HUES64 (cell line): ENCODE results near the gene RILP.

Experiments
- H3K27ac ChIP-seq: 2 replicates; pipeline ENCODE4 v1.7.0; 2013; ENCODE audit warnings: low read depth, low read length, inconsistent platforms
- H3K27me3 ChIP-seq: 2 replicates; pipeline ENCODE4 v1.6.1; 2013; ENCODE audit warnings: mild to moderate bottlenecking, low read length; ENCODE audit not compliant: insufficient read depth
- H3K36me3 ChIP-seq: 2 replicates; pipeline ENCODE4 v1.6.1; 2013; ENCODE audit warnings: mild to moderate bottlenecking, low read length; ENCODE audit not compliant: insufficient read depth
- H3K4me1 ChIP-seq: 2 replicates; pipeline ENCODE4 v1.6.1; 2013; ENCODE audit warnings: mild to moderate bottlenecking, low read length, moderate library complexity; ENCODE audit not compliant: insufficient read depth
- H3K4me3 ChIP-seq: 2 replicates; pipeline ENCODE4 v1.5.1; 2013; ENCODE audit warnings: mild to moderate bottlenecking, low read length, moderate library complexity
- H3K9ac ChIP-seq: 2 replicates; pipeline ENCODE4 v1.6.1; 2013; ENCODE audit warnings: mild to moderate bottlenecking, low read depth, low read length
- H3K9me3 ChIP-seq: 2 replicates; pipeline ENCODE4 v1.6.1; 2013; ENCODE audit warnings: low read depth, low read length; ENCODE audit not compliant: insufficient read depth
- WGBS: fragments of 150-250, 120-280 bp; methylation state at CpG from one replicate; pipeline ENCODE4 v1.1.7; 2013; ENCODE audit warnings: missing lambda C conversion rate; 5-methylcytosine and 5-hydroxymethylcytosine counted together

Gene RILP

DNA sequence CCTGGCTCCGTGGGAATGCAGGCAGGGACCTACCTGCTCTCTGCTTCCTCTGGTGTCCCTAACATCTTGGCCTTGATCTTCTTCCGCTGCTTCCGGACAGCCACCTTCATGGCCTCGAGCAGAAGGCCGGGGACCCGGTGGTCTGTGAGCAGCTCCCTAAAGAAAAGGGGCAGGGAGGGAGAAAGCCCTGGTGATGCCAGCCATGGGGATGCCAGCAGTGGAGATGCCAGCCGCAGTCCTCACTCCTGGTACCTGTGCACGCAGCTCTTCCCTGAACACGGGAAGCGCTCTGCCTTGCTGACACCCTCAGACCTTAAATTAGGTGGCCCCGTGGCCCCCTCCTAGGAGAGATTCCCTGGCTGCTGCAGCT, 1.9 kb downstream of the RILP start:
- Histone ChIP-seq H3K9ac (no peak overlapping the region), H3K27ac (no peak overlapping the region), H3K9me3 (no peaks in the 10 kb centered on the region), H3K27me3 (peaks cover 17% of the 10 kb centered on the region), H3K36me3 (peaks cover 27% of the 10 kb centered on the region), H3K4me3 (no peak overlapping the region; the same call in 1 of the 2 replicates), H3K4me1 (0 out of 2 replicates have a peak, but pooled peaks cover 19% of the 10 kb centered on the region)
- WGBS: 89% methylated on average over 11 of the region's 11 CpGs

DNA sequence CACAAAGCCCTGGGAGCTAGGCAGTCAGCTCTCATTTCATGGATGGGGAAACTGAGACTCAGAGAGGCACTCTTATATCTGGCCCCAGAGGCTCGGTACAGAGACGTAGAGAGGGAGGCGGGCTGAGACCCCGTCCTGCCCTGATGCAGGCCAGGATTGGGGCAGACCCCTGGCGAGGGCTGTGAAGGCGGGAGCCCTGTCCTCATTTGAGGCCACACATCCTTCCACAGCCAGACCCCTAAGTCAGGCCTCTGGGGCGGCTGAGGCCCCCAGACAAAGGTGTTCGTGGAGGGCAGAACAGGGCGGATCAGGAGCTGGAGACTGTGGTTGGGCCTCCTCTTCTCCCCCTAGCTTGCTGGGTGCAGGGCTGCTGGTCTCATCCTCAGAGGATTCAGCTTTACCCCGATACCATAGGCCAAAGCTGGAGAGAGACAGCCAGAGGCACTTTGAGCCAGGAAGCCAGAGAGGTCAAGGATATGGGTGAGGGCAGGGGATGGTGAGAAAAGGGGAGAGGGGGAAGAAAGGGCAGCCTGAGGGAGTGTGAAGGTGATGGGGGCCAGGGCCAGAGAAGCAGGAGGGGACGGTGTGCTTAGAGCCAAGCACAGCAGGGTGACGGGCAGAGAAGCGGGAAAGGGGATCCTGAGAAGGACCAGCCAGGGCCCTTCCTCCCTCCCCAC, 3.3 kb downstream of the RILP start:
- H3K27ac ChIP-seq: no peak overlapping the region
- no peaks in the 10 kb centered on the region for H3K9me3 ChIP-seq
- H3K9ac ChIP-seq: no peak overlapping the region
- peaks cover 13% of the 10 kb centered on the region for H3K36me3 ChIP-seq
- peaks cover 17% of the 10 kb centered on the region for H3K27me3 ChIP-seq
- 83% methylated on average over 13 of the region's 13 CpGs for WGBS
- no peak overlapping the region for H3K4me3 ChIP-seq
- H3K4me1 ChIP-seq: 0 out of 2 replicates have a peak, but pooled peaks cover 19% of the 10 kb centered on the region

DNA sequence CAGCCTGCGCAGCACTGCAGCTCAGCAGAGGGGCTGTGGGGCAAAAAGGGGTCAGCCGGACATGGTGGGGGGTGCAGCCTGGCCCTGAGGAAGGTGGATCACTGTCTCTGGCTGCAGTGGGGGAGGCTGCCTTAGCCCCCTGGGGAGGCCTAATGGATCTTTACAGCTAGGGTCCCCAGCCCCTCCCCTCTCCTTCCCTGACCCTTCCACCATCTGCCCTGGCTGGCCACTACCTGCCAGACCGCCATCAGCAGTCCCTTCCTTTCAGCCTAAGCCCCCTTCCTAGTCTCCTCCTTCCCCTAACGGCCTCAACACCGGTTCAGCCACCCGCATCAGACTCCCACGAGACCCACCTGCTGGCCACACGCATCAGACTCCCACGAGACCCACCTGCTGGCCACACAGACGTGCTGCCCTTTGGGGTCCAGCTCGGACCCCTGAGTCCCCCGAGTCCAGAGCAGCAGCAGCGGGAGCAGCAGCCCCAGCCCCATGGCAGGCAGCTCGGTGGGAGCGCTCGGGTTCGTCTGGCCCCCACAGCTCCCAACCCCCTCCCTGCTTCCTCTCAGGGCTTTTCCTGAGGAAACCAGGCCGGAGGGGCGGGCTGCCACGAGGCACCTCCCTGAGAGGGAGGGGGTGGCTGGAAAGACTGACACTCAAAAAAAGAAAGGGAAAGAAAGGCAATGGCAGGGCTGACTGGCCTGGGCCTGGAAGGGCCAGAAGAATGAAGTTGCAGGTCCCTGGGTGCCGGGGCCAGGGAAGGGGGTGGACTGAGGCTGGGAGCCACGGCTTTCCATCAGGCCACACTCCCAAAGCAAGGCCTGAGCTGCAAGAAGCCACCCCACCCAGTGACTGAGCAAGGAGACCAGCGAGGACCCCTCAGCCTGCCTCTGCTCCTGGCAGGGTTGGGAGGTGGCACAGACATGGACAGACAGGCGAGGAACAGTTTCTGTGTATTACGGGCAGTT, 4.2 kb downstream of the RILP start, which contains the start of gene SCARF1:
Gene SCARF1, minus strand, starts transcription at position 526 of the 965 bp plus-strand sequence. Its CDS starts 35 bp downstream, at position 491.
- Histone ChIP-seq H3K36me3 (peaks cover 4% of the 10 kb centered on the region), H3K27ac (no peak within 1 kb of the TSS), H3K4me3 (no peak within 1 kb of the TSS), H3K27me3 (peaks cover 17% of the 10 kb centered on the region), H3K9me3 (no peaks in the 10 kb centered on the region), H3K4me1 (0 out of 2 replicates have a peak, but pooled peaks cover 19% of the 10 kb centered on the region), H3K9ac (no peak within 1 kb of the TSS)
- WGBS: 54% methylated on average over 25 of the region's 25 CpGs

DNA sequence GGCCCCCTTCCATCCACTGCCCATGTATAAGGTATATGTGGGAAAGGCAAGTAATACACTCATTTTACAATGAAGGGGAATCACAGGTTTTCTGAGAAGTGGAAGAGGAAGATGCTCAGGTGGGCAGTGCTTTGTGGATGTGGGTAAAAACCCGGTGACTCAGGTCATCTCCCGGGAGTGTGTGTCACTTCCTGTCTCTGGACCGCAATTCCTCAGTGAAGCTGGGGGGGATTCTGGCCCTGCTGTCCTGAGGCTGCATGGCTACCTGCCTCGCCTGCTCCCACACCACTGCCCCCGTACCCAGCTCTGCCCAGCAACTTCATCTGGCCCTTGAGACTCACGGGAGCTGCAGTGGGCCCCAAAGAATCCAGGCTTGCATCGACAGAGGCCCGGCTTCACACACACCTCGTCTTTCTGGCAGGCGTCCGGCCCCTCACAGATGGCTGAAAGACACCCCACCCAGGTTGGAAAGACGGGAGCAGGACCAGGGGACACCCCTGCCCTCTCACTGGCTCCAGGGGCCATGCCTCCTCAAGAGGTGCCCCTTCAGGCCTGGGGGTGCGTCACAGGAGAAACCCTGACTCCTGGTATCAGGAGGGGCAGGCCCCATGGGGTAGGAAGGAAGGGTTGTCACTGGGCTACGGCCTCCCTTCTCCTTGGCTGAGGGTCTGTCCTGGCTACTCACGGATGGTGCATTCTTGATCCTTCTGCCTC, 5.0 kb downstream of the RILP start:
- no peak overlapping the region for H3K27ac ChIP-seq
- H3K4me3 ChIP-seq: no peak overlapping the region
- H3K9me3 ChIP-seq: no peaks in the 10 kb centered on the region
- WGBS: 74% methylated on average over 15 of the region's 15 CpGs
- peaks cover 17% of the 10 kb centered on the region for H3K27me3 ChIP-seq
- no peak overlapping the region for H3K9ac ChIP-seq
- H3K4me1 ChIP-seq: 0 out of 2 replicates have a peak, but pooled peaks cover 19% of the 10 kb centered on the region
- H3K36me3 ChIP-seq: no peaks in the 10 kb centered on the region

DNA sequence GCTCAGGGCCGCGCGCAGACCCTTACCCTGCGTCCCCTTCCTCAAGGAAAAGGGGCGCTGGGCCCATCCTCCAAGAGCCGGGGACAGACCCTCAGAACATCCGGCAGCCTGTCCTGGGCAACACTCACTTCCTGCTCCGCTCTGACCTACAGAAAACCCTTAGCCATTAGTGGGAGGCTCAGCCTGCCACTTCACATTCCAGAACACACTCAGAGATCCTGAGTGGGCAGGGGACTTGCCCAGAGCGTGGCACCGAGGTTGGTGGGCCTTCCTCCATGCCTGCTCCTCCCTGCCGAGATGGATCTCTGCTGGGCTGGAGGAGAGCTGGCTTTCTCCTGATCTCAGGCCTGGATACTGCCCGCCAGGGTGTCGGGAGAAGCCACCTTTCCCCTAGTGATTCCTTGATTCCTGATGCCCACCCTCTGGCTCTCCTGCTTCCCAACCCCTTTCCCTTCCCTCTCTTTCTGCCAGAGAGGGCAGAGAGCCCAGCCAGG, 5.6 kb downstream of the RILP start:
- peaks cover 17% of the 10 kb centered on the region for H3K27me3 ChIP-seq
- H3K36me3 ChIP-seq: no peaks in the 10 kb centered on the region
- no peak overlapping the region for H3K9ac ChIP-seq
- 46% methylated on average over 13 of the region's 13 CpGs for WGBS
- 0 out of 2 replicates have a peak, but pooled peaks cover 22% of the 10 kb centered on the region for H3K4me1 ChIP-seq
- no peak overlapping the region for H3K27ac ChIP-seq
- H3K9me3 ChIP-seq: no peaks in the 10 kb centered on the region
- H3K4me3 ChIP-seq: peak overlapping the region; percentile 61

DNA sequence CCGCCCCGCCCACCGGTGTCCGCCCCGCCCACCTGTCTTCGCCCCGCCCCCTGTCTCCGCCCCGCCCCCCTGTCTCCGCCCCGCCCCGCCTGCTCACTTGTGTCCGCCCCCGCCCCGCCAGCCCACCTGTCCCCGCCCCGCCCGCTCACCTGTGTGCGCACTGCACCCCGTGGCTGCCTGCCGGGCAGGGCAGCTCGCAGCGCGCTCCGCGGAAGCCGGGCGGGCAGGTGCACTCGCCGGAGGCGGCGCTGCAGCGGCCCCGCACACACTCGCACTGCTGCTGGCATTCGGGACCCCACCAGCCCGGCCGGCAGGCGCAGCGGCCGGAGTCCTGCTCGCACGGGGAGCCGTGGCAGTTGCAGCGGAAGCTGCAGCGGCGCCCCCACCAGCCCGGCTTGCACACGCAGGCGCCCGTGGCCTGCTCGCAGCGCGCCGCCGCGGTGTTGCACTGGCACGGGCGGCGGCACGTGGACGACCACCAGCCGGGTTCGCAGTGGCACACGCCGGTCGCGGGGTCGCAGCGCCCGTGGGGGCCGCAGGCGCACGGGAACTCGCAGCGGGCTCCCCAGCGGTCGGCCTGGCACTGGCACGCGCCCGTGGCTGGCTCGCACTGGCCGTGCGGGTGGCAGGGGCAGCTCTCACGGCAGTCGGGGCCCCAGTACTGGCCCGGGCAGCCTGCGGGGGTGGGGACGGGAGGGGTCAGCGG, 6.2 kb downstream of the RILP start:
- 3% methylated on average over 78 of the region's 90 CpGs for WGBS

DNA sequence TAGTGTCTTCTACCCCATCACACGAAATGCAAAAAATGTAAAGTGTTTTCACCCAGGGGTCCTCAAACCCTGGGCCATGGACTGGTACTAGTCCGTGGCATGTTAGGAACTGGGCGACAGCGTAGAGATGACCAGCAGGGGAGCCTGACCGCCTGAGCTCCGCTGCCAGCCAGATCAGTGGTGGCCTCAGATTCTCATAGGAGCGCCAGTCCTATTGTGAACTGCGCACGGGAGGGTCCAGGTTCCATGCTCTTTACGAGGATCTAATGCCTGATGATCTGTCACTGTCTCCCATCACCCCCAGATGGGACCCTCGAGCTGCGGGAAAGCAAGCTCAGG, 8.6 kb downstream of the RILP start:
- Histone ChIP-seq H3K27me3 (peaks cover 17% of the 10 kb centered on the region), H3K4me1 (peaks cover 24% of the 10 kb centered on the region; the same call in 1 of the 2 replicates), H3K36me3 (no peaks in the 10 kb centered on the region), H3K27ac (no peak overlapping the region), H3K9ac (no peak overlapping the region), H3K9me3 (no peaks in the 10 kb centered on the region), H3K4me3 (no peak overlapping the region)
- WGBS: 81% methylated on average over 10 of the region's 12 CpGs

More for the DNA sequence above, 6.2 kb downstream of the RILP start:
- Histone ChIP-seq H3K27ac (no peak overlapping the region), H3K9me3 (no peaks in the 10 kb centered on the region), H3K4me3 (peak overlapping the region; percentile 61), H3K4me1 (0 out of 2 replicates have a peak, but pooled peaks cover 22% of the 10 kb centered on the region), H3K9ac (peak overlapping the region; percentile 45; the same call in 1 of the 2 replicates), H3K36me3 (no peaks in the 10 kb centered on the region), H3K27me3 (peaks cover 17% of the 10 kb centered on the region)

DNA sequence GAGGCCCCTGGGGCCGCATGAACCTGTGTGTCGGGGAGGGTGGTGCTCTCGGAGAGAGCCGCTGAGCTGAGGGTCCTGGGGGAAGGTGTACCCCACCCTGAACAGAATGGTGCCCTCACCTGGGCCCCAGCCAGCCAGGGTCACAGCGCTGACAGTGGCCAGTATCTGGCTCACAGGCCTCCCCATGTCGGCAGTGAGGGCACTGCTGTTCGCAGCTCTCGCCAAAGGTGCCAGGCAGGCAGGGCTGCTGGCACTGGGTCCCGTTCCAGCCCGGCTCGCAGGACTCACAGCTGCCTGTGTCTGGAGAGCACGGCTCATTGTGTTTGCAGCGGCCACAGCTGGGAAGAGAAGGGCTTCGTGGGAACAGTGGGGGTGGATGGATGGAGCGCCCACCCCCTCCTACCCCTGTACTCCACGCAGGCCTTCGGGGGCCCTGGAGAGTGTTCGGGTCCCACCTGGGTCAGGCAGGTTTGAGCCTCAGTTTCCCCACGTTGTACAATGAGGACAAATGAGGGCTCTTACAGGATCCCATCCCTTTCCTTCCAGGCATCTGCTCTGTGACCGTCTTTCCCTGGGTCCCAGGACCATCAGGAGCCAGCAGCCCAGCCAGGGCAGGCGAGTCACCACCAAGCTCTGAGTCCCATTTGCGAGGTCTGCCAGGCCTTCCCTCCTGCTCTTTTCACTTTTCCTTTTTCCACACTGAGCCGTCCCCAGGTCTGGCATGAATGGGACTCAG, 9.2 kb downstream of the RILP start:
- H3K27me3 ChIP-seq: peaks cover 17% of the 10 kb centered on the region
- no peak overlapping the region for H3K27ac ChIP-seq
- 86% methylated on average over 22 of the region's 23 CpGs for WGBS
- H3K4me1 ChIP-seq: peaks cover 19% of the 10 kb centered on the region; the same call in 1 of the 2 replicates
- H3K4me3 ChIP-seq: no peak overlapping the region
- H3K36me3 ChIP-seq: no peaks in the 10 kb centered on the region
- H3K9me3 ChIP-seq: no peaks in the 10 kb centered on the region
- H3K9ac ChIP-seq: no peak overlapping the region

DNA sequence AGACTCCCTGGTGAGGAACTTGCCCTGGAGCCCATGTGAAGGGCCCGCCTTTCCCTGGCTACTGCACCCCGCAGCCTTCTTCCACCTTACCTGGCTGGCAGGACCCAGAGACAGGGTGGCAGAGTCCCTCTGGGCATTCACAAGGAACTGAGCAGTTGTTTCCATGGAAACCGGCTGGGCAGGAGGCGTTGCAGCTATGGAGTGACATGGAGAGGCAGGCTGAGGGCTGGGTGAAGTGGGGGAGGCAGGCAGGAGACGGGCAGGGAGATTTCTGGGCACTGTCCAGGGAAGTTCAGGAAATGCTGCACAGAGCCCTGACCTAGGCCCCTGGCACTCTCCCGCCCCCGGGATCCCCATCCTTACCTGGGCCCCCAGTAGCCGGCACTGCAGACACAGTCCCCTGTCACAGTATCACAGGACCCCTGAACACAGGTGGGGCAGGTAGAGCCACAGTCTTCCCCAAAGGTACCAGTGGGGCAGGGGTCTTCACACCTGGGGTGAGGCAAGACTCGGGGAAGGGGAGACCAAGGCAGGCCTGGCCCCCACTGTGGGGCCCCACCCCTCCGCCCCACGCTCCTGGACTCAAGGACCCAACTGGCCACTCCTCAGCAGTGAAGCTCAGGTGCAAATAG, 10.0 kb downstream of the RILP start:
- H3K27ac ChIP-seq: no peak overlapping the region
- no peak overlapping the region for H3K4me3 ChIP-seq
- WGBS: 79% methylated on average over 11 of the region's 11 CpGs
- peaks cover 12% of the 10 kb centered on the region for H3K27me3 ChIP-seq
- H3K36me3 ChIP-seq: no peaks in the 10 kb centered on the region
- H3K9ac ChIP-seq: no peak overlapping the region
- H3K9me3 ChIP-seq: no peaks in the 10 kb centered on the region
- H3K4me1 ChIP-seq: peaks cover 13% of the 10 kb centered on the region; the same call in 1 of the 2 replicates
